ENCODE results near the gene JARID2.
"Not testable (repeated sequence)": the region's sequence is repeated elsewhere in the genome, so short reads cannot be mapped to it uniquely, and the experiment has no call there.

Gene JARID2

DNA sequence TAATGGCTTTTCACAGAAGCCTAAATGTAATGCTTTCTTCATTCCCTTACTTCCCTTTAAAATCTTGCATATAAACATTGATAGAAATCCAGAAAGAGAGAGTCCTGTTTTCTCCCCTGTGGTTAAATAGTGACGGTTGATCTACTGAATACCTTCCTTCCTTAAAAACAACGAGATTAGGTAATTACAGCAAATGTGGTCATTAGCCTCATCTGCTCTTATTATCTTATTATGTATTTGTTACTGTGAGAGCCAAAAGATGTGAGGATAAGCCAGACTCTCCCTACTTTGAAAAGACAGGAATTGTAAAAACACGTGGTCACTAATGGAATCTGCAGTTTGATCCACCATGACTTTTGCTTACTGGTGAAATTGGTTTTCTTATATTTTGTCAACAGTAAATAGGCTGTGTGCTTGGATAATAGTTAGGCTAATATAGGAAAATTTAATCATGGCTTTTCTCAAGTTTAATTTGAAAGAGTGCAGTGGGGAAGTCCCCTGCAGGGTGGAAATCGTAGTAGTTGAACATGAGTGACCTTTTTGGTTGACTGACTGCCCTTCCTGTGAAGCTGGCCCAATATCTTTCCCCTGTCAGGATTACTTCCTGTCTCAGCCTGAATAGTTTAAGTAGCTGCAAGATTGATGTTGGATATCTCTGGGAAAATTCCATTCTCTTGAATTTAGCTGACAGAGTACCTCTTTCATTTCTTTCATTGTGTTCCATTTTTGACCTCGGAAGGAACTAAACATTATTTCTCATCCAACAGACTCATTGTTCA lies 62.8 kb downstream of the JARID2 start:
- DNase-seq (ENCODE audit: low read depth, low spot score), result no peak

DNA sequence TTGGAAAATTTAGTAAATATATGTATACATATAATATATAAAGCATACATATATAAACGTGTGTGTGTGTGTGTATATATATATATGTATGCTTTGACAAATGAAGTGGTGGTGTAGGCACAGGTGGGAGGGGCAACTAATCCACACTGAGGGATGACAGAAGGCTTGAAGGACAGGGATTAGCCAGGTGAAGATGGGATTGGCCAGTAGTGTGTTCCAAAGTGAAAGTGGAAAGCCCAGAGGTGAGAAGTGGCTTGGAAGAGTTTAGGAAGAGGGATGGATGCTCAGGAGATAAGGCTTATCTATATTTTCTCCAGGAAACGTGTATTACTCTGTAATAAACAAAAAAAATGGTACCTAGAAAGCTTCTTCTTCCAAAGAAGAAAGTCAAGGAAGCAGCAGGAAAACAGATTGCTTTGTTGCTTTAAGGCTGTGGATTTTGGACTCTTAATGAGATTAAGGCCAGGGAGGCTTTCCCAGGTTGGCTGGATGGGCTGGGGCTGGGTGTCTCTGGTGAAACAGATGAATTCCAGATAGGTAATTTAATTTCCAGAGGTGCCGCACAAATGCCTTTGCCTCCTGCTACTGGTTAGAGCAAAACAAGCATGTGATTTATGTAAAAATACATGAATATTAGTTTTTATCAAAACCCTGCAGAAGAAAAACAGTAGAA lies 63.9 kb downstream of the JARID2 start:
- DNase-seq (ENCODE audit: low read depth, low spot score), result no peak

GRCh38 chr6:15310680-15311079 lies 64.8 kb downstream of the JARID2 start:
- DNase-seq (ENCODE audit: low read depth, low spot score), result no peak

DNA sequence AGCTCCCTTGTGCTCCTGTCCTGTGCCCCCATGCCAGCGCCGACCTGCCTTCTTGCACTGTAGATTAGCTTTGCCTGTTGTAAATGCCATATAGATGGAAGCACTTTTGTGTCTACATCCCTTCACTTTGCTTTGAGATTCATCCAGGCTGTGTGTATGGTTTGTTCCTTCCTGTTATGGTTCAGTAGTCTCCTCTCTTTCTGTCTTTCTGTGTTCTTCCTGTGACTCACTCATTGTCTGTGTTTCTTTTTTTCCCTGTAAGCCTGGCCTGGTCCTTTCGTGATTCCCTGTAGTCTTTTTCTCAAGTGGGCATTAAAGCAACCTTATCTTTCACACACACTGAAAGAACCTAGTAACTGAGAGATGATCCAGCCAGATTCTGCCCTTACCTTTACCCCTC lies 66.6 kb downstream of the JARID2 start:
- DNase-seq (ENCODE audit: low read depth, low spot score), result peak; percentile 3

DNA sequence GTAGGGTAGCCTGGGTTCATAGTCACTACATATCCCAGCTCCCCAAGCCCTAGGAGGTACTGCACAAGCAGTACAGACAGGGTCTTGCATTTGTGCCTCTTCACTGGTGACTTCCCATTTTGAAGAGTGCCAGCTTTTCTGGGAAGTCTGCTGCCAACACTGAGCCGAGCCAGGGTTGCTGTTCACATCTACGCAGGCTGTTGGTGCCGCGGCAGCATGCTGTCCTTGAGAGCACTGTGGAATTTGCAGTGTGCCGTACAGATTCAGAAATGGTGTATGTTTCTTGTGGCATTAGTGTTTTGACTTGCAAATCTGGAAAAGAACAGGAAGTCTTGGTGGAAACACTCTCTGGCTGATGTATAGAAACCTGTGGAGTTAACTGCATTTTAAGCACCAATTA lies 67.5 kb downstream of the JARID2 start:
- DNase-seq (ENCODE audit: low read depth, low spot score), result no peak

GRCh38 chr6:15316754-15317153 lies 70.9 kb downstream of the JARID2 start:
- no peak for DNase-seq (ENCODE audit: low read depth, low spot score)

DNA sequence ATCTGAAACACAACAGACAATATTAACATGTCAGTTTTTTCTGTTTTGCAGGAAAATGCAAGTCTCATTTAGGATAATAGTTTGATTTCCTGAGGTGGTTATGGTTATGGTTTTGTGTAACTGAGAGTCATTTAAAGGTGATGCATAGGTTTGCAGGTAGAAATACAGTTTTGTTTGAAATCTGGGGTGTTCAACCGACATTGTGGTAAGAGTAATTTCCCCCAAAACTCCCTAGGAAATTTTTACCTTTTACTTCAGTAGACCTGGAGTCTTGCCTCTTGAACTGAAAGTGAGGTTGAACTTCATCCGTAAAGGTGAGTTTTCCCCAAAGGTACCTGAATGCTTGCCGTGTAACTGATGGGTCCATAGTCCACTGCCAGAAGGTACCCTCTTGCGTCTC lies 71.4 kb downstream of the JARID2 start:
- DNase-seq (ENCODE audit: low read depth, low spot score), result no peak

DNA sequence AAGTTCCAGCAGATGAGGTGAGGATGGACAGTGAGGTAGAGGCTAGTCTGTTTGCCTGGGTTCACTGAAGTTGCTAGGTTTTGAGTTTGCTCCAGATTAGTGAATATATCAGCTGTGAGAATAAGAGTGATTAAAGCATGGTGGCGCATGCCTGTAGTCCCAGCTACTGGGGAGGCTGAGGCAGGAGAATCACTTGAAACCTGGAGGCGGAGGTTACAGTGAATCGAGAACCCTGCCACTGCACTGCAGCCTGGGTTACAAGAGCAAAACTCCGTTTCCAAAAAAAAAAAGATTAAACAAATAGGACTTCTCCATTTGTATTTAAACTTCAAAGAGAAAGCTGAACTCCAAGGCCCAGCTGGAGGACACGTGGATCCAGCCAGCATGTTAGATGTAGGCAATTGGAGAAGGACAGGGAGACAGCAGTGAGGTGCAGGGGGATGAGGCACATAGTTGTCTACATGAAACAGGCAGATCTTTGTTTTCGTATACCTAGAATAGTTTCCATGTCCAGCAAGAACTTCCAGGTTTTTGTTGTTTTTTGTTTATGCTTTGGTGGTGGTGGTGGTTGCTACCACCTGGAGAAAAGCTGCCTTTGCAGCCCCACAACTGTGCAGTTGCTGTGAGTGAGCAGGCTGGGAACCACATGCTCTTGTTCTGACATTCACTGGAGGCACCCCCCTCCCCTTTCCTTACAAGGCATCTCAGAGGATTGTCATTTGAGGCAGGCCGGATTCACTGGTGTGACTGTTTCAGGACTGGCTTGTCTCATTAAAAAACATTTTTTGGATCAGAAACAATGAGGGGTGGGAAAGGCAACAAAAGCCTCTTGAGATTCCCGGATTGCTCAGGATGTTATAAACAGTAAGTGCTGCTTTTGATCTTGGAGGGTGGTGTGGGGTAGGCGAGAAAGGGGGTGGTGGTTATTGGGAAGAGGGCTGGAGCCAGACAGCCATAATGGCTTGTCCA lies 72.3 kb downstream of the JARID2 start:
- DNase-seq (ENCODE audit: low read depth, low spot score), result no peak

- no peak for DNase-seq (ENCODE audit: low read depth, low spot score)
Measured at GRCh38 chr6:15319677-15320076, 73.8 kb downstream of the JARID2 start.

GRCh38 chr6:15320693-15321092 lies 74.8 kb downstream of the JARID2 start:
- no peak for DNase-seq (ENCODE audit: low read depth, low spot score)

DNA sequence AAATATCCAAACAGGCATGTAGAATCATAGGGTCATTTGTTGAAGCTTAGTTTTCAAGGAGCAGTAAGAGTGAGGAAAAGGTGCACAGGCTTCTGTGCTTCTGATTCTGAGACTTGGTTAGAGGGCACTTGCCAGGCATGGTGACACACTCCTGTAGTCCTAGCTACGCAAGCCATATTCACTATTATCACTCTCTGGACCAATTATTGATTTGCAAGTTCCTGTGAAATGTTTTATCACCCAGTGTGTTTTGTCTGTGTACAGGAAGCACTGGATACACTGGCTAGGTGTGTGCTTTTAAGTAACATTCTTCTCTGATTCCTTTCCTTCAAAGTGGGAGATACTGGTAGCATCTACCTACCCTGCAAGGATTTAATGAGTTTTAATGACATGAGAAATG lies 76.3 kb downstream of the JARID2 start:
- no peak for DNase-seq (ENCODE audit: low read depth, low spot score)

GRCh38 chr6:15322781-15323536 lies 77.1 kb downstream of the JARID2 start:
- DNase-seq (ENCODE audit: low read depth, low spot score), result no peak

- DNase-seq (ENCODE audit: low read depth, low spot score), result not testable (repeated sequence)
Measured at GRCh38 chr6:15323611-15324010, 77.7 kb downstream of the JARID2 start.

- DNase-seq (ENCODE audit: low read depth, low spot score), result no peak
Measured at GRCh38 chr6:15324427-15324985, 78.6 kb downstream of the JARID2 start.

DNA sequence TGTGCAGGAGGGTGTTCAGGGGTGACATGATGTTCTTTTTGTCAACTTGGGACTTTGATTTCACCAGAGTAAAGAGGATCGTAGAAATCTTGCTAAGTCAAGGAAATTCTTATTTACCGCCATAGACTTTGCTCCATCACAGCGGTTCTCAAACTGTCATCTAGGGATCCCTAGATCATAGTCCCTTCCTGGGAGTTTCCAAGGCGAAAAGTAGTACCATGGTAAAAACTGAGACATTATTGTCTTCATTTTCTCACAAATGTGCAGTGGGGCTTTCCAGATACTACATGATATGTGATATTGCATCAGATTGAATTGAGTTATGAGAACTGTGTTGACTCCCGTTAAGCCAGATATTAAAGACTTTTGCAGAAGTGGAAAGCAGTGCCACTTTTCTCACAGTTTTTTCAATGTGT lies 79.7 kb downstream of the JARID2 start:
- DNase-seq (ENCODE audit: low read depth, low spot score), result no peak

- no peak for DNase-seq (ENCODE audit: low read depth, low spot score)
Measured at GRCh38 chr6:15326067-15326614, 80.3 kb downstream of the JARID2 start.

- no peak for DNase-seq (ENCODE audit: low read depth, low spot score)
Measured at GRCh38 chr6:15327271-15327670, 81.4 kb downstream of the JARID2 start.

- peak; percentile 75 for DNase-seq (ENCODE audit: low read depth, low spot score)
Measured at GRCh38 chr6:15329197-15329671, 83.4 kb downstream of the JARID2 start.

GRCh38 chr6:15330174-15330944 lies 84.5 kb downstream of the JARID2 start:
- no peak for DNase-seq (ENCODE audit: low read depth, low spot score)

GRCh38 chr6:15331143-15331542 lies 85.3 kb downstream of the JARID2 start:
- DNase-seq (ENCODE audit: low read depth, low spot score), result no peak

Measured in brain pericyte (primary cell).